Fibroblast of lung (primary cell): ENCODE results near the gene GAA. TPM values are rescaled to one million over a fixed set of nuclear protein-coding genes. Genes with fewer than 3 reads are reported as not detected.
"Not testable (repeated sequence)": the region's sequence is repeated elsewhere in the genome, so short reads cannot be mapped to it uniquely, and the experiment has no call there.

ENCODE experiments used
- DNase-seq, 2 donors: peaks; one replicate each; pipeline versions ENCODE4 v3.0.0 to v3.0.0-alpha.2; 2010; ENCODE audit warnings: low read depth in 2 of 2
- H2AFZ ChIP-seq: 2 replicates; pipeline ENCODE4 v1.5.1; 2012; ENCODE audit warnings: low read length, control low read depth, inconsistent platforms
- H3K27ac ChIP-seq: 2 replicates; pipeline ENCODE4 v1.5.1; 2011; ENCODE audit warnings: low read length, control low read depth; ENCODE audit not compliant: insufficient read depth
- H3K27me3 ChIP-seq: 2 replicates; pipeline ENCODE4 v1.5.1; 2011; ENCODE audit warnings: mild to moderate bottlenecking, low read length; ENCODE audit not compliant: control insufficient read depth, insufficient read depth
- H3K36me3 ChIP-seq: 2 replicates; pipeline ENCODE4 v1.5.1; 2011; ENCODE audit warnings: low read length; ENCODE audit not compliant: control insufficient read depth, insufficient read depth
- H3K4me1 ChIP-seq: 2 replicates; pipeline ENCODE4 v1.5.1; 2011; ENCODE audit warnings: low read length; ENCODE audit not compliant: control insufficient read depth, insufficient read depth; ENCODE audit errors: extremely low read depth
- H3K4me2 ChIP-seq: 2 replicates; pipeline ENCODE4 v1.5.1; 2011; ENCODE audit warnings: low read length, control low read depth; ENCODE audit not compliant: insufficient read depth; ENCODE audit errors: extremely low read depth
- H3K4me3 ChIP-seq, 4 experiments: fragments of 200-600 bp in 1 of 4; sonication (generic) in 1 of 4; replicated peaks in 1 of 4; 2 replicates each; pipeline ENCODE4 v1.5.1; 2011 to 2016; ENCODE audit warnings: low read length in 4 of 4, low read depth in 3 of 4, mild to moderate bottlenecking in 3 of 4, control low read depth in 2 of 4, inconsistent platforms in 1 of 4, mixed read lengths in 1 of 4; ENCODE audit not compliant: insufficient read depth in 1 of 4; ENCODE audit errors: control extremely low read depth in 1 of 4
- H3K79me2 ChIP-seq: 2 replicates; pipeline ENCODE4 v1.5.1; 2012; ENCODE audit warnings: mild to moderate bottlenecking, low read length, inconsistent platforms; ENCODE audit not compliant: control insufficient read depth, insufficient read depth
- H3K9ac ChIP-seq: 2 replicates; pipeline ENCODE4 v1.5.1; 2011; ENCODE audit warnings: mild to moderate bottlenecking, low read length, control low read depth; ENCODE audit not compliant: insufficient read depth
- H3K9me3 ChIP-seq: 2 replicates; pipeline ENCODE4 v1.5.1; 2012; ENCODE audit warnings: low read depth, low read length; ENCODE audit not compliant: control insufficient read depth, insufficient read depth
- H4K20me1 ChIP-seq: 2 replicates; pipeline ENCODE4 v1.5.1; 2011; ENCODE audit warnings: low read length; ENCODE audit not compliant: control insufficient read depth, insufficient read depth; ENCODE audit errors: extremely low read depth
- EZH2 ChIP-seq: IDR thresholded peaks from 2 replicates; pipeline ENCODE4 v1.5.1; 2012; ENCODE audit warnings: low read length, control low read depth, mild to moderate bottlenecking; ENCODE audit errors: missing control alignments
- polyA plus RNA-seq, 2 donors: library from polyadenylated mRNA; depleted of rRNA in 1 of 2; stranded (reverse) in 1 of 2; unstranded in 1 of 2; fragments of >200 nt; gene quantifications; 2 replicates each; pipeline ENCODE4 v1.2.1, GENCODE V29; 2011 to 2012; ENCODE audit warnings: missing spikeins in 1 of 2
- total RNA-seq: library from RNA; depleted of rRNA; stranded (reverse); fragments of >200 nt; gene quantifications from 2 replicates; pipeline ENCODE4 v1.2.1, GENCODE V29; 2014
- TF ChIP-seq, protein P1 (sequence below), 2 donors: IDR thresholded peaks in 1 of 2; conservative IDR thresholded peaks in 1 of 2; 1 replicate in 1 of 2; 2 replicates in 1 of 2; pipeline ENCODE4 v1.5.1; 2011 to 2012; ENCODE audit warnings: low read length in 2 of 2, control low read depth in 1 of 2, inconsistent platforms in 1 of 2, low read depth in 1 of 2, mild to moderate bottlenecking in 1 of 2

Gene GAA
- total and polyA plus RNA-seq, 2 donors (not counting 1 experiment from before 2014, with no cell fraction given) = 6.4 to 25.6 TPM

DNA sequence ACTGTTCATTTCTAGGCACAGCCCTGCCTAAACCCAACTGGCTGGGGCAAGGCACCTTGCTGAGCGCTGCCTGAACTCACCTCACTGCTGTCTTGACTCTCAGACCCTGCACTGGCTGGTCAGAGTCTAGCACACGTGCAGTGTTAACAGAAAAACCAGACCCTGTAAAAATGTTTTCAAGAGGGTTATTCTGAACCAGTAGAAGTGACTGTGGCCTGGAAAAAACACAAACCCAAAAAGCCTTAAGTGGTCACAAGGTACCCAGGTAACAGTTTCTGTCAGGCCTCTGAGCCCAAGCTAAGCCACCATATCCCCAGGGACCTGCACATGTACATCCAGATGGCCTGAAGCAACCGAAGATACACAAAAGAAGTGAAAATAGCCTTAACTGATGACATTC is 51.6 kb downstream of the GAA start:
- Histone ChIP-seq H3K9ac (no peak overlapping the region), H3K9me3 (no peaks in the 10 kb centered on the region), H3K27ac (no peak overlapping the region), H3K36me3 (no peaks in the 10 kb centered on the region), H3K27me3 (no peaks in the 10 kb centered on the region), H3K4me3 (no peak overlapping the region), H3K4me2 (no peak overlapping the region), H2AFZ (no peak overlapping the region), H4K20me1 (no peaks in the 10 kb centered on the region), H3K4me1 (peaks cover 3% of the 10 kb centered on the region), H3K79me2 (peaks cover 5% of the 10 kb centered on the region)
- DNase-seq = no peak
- TF ChIP-seq, protein P1, sequence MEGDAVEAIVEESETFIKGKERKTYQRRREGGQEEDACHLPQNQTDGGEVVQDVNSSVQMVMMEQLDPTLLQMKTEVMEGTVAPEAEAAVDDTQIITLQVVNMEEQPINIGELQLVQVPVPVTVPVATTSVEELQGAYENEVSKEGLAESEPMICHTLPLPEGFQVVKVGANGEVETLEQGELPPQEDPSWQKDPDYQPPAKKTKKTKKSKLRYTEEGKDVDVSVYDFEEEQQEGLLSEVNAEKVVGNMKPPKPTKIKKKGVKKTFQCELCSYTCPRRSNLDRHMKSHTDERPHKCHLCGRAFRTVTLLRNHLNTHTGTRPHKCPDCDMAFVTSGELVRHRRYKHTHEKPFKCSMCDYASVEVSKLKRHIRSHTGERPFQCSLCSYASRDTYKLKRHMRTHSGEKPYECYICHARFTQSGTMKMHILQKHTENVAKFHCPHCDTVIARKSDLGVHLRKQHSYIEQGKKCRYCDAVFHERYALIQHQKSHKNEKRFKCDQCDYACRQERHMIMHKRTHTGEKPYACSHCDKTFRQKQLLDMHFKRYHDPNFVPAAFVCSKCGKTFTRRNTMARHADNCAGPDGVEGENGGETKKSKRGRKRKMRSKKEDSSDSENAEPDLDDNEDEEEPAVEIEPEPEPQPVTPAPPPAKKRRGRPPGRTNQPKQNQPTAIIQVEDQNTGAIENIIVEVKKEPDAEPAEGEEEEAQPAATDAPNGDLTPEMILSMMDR (conservative IDR thresholded peaks at IDR 0.05 in 1 of 2, IDR thresholded peaks at IDR 0.05 in 1 of 2; ENCODE audit: low read depth in 1 of 2, low read length in 2 of 2) = no peak
- TF ChIP-seq EZH2 = no peak

DNA sequence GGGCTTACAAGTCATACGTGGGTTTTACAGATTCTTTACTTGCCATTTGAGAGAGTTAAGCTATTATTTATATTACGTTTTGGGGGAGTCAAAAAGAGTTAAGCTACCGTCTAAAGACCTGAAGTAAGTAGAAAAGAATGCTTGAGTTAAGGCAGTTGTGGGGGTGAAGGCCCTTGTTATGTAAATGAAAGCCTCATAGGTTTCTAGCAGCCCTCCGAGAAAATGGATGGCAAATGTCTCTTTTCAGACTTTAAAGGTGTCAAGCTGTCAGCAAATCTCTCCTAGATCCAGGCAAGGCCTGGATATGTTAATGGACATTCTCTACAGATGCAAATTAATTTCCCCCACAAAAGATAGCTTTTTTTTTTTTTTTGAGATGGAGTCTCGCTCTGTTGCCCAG is 52.8 kb downstream of the GAA start:
- Histone ChIP-seq H3K4me1 (peaks cover 3% of the 10 kb centered on the region), H2AFZ (no peak overlapping the region), H3K79me2 (no peaks in the 10 kb centered on the region), H3K9me3 (no peaks in the 10 kb centered on the region), H4K20me1 (no peaks in the 10 kb centered on the region), H3K27me3 (no peaks in the 10 kb centered on the region), H3K36me3 (no peaks in the 10 kb centered on the region), H3K4me3 (no peak overlapping the region), H3K27ac (no peak overlapping the region), H3K4me2 (no peak overlapping the region), H3K9ac (no peak overlapping the region)
- TF ChIP-seq, protein P1 (conservative IDR thresholded peaks at IDR 0.05 in 1 of 2, IDR thresholded peaks at IDR 0.05 in 1 of 2; ENCODE audit: low read depth in 1 of 2, low read length in 2 of 2) = no peak
- TF ChIP-seq EZH2 = no peak
- DNase-seq = no peak

DNA sequence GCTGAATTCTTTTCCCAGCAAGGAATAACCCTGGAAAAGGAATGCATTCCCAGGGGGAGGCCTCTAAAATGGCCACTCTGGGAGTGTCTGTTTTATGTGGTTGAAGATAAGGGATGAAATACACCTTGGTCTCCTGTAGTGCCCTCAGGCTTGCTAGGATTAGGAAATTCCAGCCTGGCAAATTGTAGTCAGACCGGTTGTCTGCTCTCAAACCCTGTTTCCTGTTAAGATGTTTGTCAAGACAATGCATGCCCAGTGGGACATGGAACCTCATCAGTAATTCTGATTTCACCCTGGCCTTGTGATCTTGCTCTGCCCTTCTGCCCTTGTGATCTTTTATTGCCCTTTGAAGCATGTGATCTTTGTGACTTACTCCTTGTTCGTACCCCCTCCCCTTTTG is 54.2 kb downstream of the GAA start:
- H4K20me1 ChIP-seq, DNase-seq, H3K4me3 ChIP-seq, H3K36me3 ChIP-seq, H3K27me3 ChIP-seq, H2AFZ ChIP-seq, H3K4me1 ChIP-seq, H3K27ac ChIP-seq, H3K9me3 ChIP-seq, H3K79me2 ChIP-seq, H3K9ac ChIP-seq, H3K4me2 ChIP-seq: not testable (repeated sequence)
